Mesothelial cell of epicardium (in vitro differentiated cells): Measurements from ENCODE around the gene NAA80. TPM values are rescaled to one million over a fixed set of nuclear protein-coding genes. Genes with fewer than 3 reads are reported as not detected.
A peak's percentile ranks its signal among the peaks of the same experiment; 100 is the strongest.
"Not testable (repeated sequence)": the region's sequence is repeated elsewhere in the genome, so short reads cannot be mapped to it uniquely, and the experiment has no call there.

Experiments used
- DNase-seq, 2 experiments: peaks; one replicate each; pipeline ENCODE4 v3.0.0; 2021; ENCODE audit warnings: low spot score in 2 of 2; ENCODE audit not compliant: unreplicated experiment in 2 of 2
- H3K27ac Mint-ChIP-seq: 2 replicates; pipeline ENCODE4 v1.8.0; 2021; ENCODE audit warnings: mixed read lengths
- H3K27me3 Mint-ChIP-seq: 2 replicates; pipeline ENCODE4 v1.8.0; 2021; ENCODE audit warnings: low read depth, mixed read lengths
- H3K36me3 Mint-ChIP-seq: 2 replicates; pipeline ENCODE4 v1.8.0; 2021; ENCODE audit warnings: mixed read lengths
- H3K4me1 Mint-ChIP-seq: 2 replicates; pipeline ENCODE4 v1.8.0; 2021; ENCODE audit warnings: mixed read lengths
- H3K4me3 Mint-ChIP-seq: 2 replicates; pipeline ENCODE4 v1.8.0; 2021; ENCODE audit warnings: mild to moderate bottlenecking, moderate library complexity, mixed read lengths
- H3K9me3 Mint-ChIP-seq: 2 replicates; pipeline ENCODE4 v1.8.0; 2021; ENCODE audit warnings: mixed read lengths
- total RNA-seq: library from RNA; stranded (reverse); gene quantifications from 3 replicates; pipeline ENCODE4 v1.2.1, GENCODE V29; 2021
- TF ChIP-seq, protein P1 (sequence below): fragments of 200-600 bp; sonication (generic); IDR thresholded peaks from one replicate; pipeline ENCODE4 v1.5.0; 2021; ENCODE audit warnings: antibody characterized with exemption; ENCODE audit not compliant: unreplicated experiment

NAA80 gene
- total RNA-seq, 1 donor from 2014 or later: 17.3 TPM

DNA sequence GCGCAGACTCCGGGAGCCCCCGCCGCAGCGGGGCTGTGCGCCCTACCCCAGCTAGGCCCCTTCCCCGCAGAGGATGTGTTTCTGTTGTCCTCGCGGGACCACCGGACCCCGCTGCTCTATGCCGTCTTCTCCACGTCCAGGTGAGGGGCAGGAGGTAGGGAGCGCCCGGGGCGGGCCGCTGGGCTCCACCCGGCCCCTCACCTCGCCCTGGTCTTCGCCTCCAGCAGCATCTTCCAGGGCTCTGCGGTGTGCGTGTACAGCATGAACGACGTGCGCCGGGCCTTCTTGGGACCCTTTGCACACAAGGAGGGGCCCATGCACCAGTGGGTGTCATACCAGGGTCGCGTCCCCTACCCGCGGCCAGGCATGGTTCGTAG lies 25.5 kb downstream of the NAA80 start:
- no peaks in the 10 kb centered on the region for H3K9me3 Mint-ChIP-seq
- TF ChIP-seq, protein P1, sequence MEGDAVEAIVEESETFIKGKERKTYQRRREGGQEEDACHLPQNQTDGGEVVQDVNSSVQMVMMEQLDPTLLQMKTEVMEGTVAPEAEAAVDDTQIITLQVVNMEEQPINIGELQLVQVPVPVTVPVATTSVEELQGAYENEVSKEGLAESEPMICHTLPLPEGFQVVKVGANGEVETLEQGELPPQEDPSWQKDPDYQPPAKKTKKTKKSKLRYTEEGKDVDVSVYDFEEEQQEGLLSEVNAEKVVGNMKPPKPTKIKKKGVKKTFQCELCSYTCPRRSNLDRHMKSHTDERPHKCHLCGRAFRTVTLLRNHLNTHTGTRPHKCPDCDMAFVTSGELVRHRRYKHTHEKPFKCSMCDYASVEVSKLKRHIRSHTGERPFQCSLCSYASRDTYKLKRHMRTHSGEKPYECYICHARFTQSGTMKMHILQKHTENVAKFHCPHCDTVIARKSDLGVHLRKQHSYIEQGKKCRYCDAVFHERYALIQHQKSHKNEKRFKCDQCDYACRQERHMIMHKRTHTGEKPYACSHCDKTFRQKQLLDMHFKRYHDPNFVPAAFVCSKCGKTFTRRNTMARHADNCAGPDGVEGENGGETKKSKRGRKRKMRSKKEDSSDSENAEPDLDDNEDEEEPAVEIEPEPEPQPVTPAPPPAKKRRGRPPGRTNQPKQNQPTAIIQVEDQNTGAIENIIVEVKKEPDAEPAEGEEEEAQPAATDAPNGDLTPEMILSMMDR: no peak
- no peak for DNase-seq
- H3K4me3 Mint-ChIP-seq: no peak overlapping the region
- peaks cover 15% of the 10 kb centered on the region for H3K36me3 Mint-ChIP-seq
- peaks cover 29% of the 10 kb centered on the region for H3K27me3 Mint-ChIP-seq
- H3K4me1 Mint-ChIP-seq: peaks cover 41% of the 10 kb centered on the region
- no peak overlapping the region for H3K27ac Mint-ChIP-seq

- H3K27me3 Mint-ChIP-seq: peaks cover 29% of the 10 kb centered on the region
- peak overlapping the region; percentile 46 for H3K4me3 Mint-ChIP-seq
- peak; percentile 73 to 93 for DNase-seq
- TF ChIP-seq, protein P1: peak; percentile 96
- H3K36me3 Mint-ChIP-seq: peaks cover 15% of the 10 kb centered on the region
- no peaks in the 10 kb centered on the region for H3K9me3 Mint-ChIP-seq
- H3K4me1 Mint-ChIP-seq: peaks cover 47% of the 10 kb centered on the region
- peak overlapping the region; percentile 61 for H3K27ac Mint-ChIP-seq
Measured at GRCh38 chr3:50272911-50273688, 26.1 kb downstream of the NAA80 start.

- DNase-seq, H3K4me3 Mint-ChIP-seq, H3K9me3 Mint-ChIP-seq: not testable (repeated sequence)
- H3K27ac Mint-ChIP-seq: peak overlapping the region; percentile 61
- H3K27me3 Mint-ChIP-seq: peaks cover 29% of the 10 kb centered on the region
- peaks cover 15% of the 10 kb centered on the region for H3K36me3 Mint-ChIP-seq
- H3K4me1 Mint-ChIP-seq: peaks cover 52% of the 10 kb centered on the region
Measured at GRCh38 chr3:50272538-50272910, 26.7 kb downstream of the NAA80 start.

GRCh38 chr3:50271314-50271936 lies 27.8 kb downstream of the NAA80 start:
- peak overlapping the region; percentile 100 for H3K27ac Mint-ChIP-seq
- no peak for DNase-seq
- H3K27me3 Mint-ChIP-seq: peaks cover 28% of the 10 kb centered on the region
- H3K9me3 Mint-ChIP-seq: no peaks in the 10 kb centered on the region
- H3K4me1 Mint-ChIP-seq: peaks cover 63% of the 10 kb centered on the region
- peaks cover 15% of the 10 kb centered on the region for H3K36me3 Mint-ChIP-seq
- TF ChIP-seq, protein P1: no peak
- peak overlapping the region; percentile 51 for H3K4me3 Mint-ChIP-seq

- TF ChIP-seq, protein P1: no peak
- H3K4me1 Mint-ChIP-seq: peaks cover 71% of the 10 kb centered on the region
- H3K4me3 Mint-ChIP-seq: peak overlapping the region; percentile 72
- no peaks in the 10 kb centered on the region for H3K9me3 Mint-ChIP-seq
- H3K27me3 Mint-ChIP-seq: peaks cover 23% of the 10 kb centered on the region
- DNase-seq: no peak
- H3K27ac Mint-ChIP-seq: peak overlapping the region; percentile 100
- H3K36me3 Mint-ChIP-seq: peaks cover 12% of the 10 kb centered on the region
Measured at GRCh38 chr3:50270422-50271224, 28.6 kb downstream of the NAA80 start.
